Measurements from ENCODE around the gene RSF1.

- TF ChIP-seq CTCF (IDR thresholded peaks at IDR 0.05) (no peak), POLR2AphosphoS5 (IDR thresholded peaks at IDR 0.05; ENCODE audit: low read depth, low read length) (no peak), PBX3 (IDR thresholded peaks at IDR 0.05) (no peak), SMC3 (IDR thresholded peaks at IDR 0.05; ENCODE audit: low read depth, low read length) (no peak), MAX (IDR thresholded peaks at IDR 0.05; ENCODE audit: low read depth) (no peak), TAF1 (IDR thresholded peaks at IDR 0.05; ENCODE audit: borderline replicate concordance, low read depth, low read length) (no peak), YY1 (IDR thresholded peaks at IDR 0.05; ENCODE audit: low read depth) (no peak), EZH2phosphoT487 (IDR thresholded peaks at IDR 0.05; ENCODE audit: borderline replicate concordance, low read depth) (no peak), CHD2 (IDR thresholded peaks at IDR 0.05; ENCODE audit: low read length, partially characterized antibody) (no peak)
Measured at GRCh38 chr11:77665240-77665965, 155.1 kb downstream of the RSF1 start.

All from SK-N-SH (cell line).